ENCODE data around the gene MRC2.

MRC2 gene

DNA sequence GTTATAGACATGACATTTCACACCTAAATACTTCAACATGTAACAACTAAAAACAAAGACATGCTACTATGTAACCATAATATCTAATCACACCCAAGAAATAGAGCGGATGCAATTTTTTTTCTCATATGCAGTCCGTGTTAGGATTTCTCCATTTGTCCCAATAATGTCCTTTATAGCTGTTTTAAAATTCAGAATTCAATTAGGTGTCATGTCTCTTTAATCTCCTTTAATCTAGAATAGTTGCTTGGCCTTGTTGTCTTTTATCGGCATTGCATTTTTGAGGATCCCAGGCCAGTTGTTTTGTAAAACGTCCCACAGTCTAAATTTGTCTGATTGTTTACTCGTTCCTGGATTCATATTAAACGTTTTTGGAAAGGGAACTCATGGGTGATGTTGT is 14.5 kb downstream of the MRC2 start:
- DNase-seq = no peak

DNA sequence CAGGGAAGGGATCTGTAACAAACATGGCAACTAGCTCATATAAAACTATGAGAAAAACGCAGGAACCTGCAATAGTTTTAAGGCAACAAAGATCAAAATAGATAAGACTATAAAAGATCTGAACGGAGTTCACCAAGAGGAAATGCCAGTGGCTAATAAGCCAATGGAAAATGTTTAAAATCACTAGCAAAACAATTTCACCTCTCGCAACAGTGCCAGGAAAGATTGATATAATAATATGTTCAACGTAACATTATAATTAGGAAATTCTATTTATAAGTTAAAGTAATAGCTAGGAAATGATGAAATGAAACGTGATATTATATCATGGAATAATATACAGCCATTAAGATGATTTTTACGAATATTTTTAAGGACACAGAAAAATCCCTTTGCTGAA is 16.0 kb downstream of the MRC2 start:
- DNase-seq = no peak

DNA sequence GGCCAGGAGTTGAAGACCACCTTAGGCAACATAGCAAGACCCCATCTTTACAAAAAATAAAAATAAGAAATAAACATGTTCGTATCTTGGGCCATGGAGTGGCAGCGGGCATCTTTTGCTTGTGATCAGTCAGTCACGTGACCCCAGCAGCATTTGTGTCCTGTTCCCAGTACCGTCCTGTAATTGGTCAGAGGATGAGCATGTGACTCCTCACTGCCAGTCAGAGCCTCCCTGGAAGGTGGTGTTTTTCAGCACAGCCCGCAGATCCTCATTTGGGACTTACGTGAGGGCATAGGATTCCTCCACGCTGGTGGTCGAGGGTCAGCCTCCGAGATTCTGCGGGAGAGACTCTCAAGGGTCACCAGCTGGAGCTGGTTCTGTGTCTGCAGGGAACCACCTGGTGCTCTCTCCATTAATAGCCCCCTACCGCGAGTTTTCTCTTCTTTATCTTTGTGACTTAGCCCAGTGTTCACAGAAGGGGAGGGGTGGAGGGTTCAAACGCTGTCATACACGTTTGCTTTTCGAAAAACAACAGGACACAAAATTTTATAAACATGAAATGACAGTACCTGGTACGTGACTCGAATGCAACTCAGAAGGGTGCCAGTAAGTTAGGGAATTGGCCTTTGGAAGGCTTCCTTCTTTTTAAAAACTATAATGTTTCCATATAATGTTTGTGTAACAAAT is 17.2 kb downstream of the MRC2 start:
- DNase-seq = no peak

DNA sequence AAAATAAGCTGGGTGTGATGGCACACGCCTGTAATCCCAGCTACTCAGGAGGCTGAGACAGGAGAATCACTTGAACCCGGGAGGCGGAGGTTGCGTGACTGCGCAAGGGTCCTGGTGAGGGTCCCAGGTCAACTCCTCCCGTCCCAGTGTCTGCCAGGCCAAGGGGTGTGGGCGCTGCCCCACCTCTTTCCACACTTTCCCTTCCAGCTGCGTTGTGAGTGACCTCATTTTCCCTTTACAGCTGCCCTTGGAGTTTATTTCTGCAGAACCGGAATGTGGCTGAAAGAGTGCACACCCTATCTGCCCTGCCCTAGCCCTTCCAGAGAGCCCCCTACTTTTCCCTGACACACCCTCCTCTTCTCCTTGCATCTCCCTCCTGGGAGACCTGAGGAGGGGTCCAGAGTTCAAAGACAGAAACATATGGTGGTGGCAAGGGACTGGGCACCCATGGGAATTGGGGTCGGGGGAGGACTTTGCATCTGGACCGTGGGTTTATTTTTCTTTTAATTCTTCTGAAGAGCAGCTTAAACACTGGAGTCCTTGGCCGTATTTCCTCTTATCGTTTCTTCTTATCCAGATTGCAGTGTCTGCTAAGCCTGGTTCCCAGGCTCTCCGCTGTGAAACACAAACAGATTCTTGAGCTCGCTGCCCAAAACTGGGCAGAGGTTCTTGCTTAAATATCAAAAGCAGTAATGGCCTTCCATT is 20.9 kb downstream of the MRC2 start:
- DNase-seq = no peak

DNA sequence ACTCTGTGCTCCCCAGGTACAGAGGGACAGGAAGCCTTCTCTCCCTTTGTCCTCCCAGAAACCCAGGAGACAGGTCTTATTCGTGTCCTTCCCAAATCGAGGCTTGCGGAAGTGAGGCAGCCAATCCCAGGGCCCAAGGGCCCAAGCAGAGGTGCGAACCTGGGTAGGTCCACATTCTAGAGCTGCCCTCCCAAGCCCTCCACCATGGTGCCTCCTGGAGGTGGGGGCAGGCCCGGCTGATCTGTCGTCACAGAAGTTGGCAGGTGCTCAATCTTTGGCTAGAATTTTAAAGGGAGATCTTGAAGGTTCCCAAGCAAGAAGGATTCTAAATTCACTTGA is 21.5 kb downstream of the MRC2 start:
- DNase-seq = no peak

DNA sequence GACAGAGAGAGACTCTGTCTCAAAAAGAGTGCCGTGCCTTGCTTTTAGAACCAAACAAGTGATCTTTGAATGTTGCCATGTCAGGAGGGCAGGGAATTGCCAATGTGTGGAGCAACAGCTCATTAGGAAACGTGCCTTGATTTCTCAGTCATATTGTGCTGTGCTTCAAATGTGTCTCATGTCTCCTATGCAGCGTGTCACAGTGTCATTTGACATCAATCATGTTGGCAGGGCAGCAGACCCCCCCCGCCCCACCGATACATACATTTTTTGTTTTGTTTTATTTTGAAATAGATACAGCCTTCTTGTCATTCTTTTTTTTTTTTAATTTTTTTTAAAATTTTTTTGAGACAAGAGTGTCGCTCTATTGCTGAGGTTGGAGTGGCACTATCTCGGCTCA is 22.1 kb downstream of the MRC2 start:
- no peak for DNase-seq

DNA sequence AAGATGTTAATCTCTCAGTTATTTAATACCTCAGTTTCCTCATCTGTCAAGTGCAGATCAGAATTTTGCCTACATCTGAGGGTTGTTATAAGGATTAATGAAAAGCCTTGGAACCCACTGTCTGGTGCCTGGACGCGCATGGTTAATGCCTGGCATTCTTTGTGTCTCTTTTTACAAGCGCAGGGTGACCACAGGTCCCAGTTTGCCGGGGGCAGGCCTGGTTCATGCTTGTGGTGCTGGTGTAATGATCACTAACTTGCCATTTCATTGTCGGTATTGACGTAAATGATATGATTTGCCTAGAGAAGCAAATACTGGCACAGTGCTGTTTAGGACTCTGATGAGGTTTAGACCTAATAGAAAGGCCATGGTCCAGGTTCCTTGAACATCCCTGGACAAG is 23.1 kb downstream of the MRC2 start:
- DNase-seq = no peak

DNA sequence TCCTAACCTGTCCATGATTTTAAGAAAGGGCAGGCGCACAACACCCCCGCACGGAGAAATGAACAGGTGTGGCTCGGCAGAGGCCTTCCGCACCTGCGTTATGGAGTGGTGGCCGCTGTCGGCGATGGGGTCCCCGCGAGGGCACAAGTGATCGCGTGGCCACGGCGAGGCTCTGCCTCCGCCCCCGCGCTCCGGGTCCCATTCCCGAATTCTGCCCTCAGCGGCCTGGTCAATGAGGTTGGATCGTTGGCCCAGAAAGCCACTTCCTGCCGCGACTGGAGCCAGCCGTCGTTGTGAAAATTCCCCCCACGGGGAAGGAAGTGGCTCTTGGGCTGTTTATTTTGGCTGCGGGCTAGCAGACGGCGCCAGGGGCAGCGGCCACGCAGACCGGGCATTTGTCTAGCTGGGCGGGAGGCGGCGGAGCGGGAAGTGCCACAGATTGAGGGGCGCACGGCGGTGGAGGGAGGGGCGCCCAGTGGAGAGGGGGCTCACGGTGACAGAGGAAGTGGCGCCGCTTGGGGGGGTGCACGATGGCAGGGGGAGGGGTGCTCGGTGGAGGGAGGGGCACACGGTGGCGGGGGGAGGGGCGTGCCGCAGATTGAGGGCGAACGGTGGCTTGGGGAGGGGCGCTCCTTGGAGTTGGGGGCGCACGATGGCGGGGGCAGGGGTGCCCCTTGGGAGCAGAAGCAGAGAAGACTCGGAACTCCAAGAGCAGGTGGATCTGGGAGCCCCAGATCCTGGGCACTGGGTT is 25.0 kb downstream of the MRC2 start:
- DNase-seq = peak; percentile 77

DNA sequence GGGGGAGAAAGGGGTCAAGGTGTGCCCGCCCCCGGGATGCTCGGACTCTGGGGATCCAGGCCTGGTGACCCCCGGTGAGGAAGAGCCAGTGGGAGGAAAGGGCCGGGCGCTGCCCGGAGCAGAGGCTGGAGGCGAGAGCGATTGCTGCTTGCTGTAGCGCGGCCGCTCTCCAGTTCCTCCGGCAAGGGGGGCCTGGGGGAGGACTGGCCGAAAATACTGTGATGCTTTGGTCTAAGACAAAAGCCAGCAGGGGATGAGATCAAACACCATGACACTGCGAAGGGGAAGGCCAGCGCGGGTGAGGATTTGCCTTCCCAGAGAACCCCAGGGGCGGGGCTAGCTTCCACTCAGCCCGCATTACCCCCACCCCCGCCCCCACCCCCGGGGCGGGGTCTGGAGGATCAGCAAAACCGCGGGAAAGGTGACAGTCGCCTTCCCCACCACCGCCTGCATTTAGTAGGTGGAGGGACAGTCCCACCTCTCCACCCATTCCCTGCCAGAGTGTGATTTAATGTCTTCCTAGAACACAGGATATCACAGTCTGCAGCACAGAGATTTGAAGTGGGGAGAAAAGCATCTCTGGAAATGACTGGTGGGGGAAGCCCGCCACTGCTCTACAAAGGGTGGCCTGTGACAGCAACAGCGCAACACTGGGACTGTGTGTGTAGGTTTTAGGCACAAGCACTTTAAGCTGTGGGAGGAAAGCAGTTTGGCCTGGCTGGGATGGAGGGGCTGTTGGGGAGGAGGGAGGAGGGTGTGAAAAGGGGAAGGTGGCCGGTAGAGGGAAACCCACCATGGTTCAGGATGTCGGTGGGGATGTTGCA is 25.7 kb downstream of the MRC2 start:
- DNase-seq = peak; percentile 85

DNA sequence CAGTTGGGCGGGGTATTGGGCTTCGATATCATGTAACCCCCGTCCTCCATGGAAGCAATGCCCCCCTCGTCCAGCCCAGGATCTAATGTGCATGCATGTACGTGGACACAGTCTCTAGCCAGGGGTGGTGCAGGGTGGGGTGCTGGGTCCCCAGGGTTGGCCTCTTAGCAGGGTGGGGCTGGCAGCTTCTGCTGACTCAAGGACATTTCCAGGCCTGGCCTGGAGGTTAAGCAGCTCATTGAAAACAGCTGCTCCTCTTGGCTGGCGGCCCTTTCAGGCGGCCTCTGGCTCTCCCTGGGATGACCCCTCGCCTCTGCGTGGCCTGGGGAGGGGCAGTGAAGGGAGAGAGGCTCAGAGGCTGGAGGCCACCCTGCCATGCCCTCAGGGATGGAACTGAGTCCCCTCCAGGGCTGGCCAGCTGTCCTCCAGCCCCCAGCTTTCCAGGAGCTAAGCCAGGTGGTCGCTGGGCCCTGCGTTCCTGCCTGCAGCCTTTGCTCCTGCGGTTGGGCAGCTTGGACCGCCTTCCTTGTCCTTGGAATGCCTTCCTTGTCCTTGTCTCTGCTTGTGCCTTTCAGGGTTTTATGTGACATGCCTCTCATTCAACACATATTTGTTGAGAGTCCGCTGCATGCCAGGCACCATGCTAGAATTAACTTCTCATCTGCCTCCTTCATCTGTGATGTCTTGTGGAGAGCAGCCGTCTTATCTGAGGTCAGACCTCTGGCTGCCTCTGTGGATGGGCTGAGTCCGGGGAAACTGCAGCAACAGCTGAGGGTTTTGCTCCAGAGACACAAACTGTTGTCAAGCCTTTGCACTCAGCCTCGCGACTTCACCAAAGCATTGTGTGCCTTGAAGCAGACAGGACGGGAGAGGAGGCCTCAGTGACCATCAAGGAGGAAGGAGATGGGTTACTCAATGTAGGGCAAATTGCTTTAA is 26.6 kb downstream of the MRC2 start:
- DNase-seq = peak; percentile 11

DNA sequence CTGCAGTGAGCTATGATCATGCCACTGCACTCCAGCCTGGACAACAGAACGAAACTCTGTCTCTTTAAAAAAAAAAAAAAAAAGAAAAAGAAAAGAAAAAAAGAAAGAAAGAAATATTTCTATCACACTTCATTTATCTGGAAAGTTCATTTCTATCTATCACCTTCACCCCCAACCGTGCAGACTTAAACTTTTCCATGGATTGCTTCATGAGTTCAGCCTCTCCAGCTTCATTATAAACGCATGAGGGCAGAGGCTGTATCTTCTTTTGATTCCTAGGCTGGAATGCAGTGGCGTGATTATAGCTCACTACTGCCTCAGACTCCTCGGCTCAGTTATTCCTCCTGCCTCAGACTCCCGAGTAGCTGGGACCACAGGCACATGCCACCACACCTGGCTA is 28.2 kb downstream of the MRC2 start:
- DNase-seq = no peak

DNA sequence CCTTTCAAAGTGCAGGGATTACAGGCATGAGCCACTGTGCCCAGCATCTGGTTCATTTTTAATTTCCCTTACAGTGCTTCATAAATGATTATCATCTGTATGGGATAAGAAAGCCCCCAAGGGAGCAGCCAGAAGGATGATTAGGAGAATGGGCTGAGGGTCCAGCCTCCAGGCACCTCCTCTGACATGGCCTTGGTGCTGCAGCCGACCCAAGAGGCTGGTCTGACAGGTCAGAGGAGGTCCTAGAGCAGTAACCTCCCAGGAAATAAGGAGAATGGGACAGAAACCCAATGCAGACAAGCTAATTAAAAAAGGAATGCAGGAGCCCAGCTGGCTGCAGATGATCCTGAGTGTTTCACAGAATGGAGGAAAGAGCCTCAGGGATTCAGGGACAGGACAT is 29.0 kb downstream of the MRC2 start:
- no peak for DNase-seq

DNA sequence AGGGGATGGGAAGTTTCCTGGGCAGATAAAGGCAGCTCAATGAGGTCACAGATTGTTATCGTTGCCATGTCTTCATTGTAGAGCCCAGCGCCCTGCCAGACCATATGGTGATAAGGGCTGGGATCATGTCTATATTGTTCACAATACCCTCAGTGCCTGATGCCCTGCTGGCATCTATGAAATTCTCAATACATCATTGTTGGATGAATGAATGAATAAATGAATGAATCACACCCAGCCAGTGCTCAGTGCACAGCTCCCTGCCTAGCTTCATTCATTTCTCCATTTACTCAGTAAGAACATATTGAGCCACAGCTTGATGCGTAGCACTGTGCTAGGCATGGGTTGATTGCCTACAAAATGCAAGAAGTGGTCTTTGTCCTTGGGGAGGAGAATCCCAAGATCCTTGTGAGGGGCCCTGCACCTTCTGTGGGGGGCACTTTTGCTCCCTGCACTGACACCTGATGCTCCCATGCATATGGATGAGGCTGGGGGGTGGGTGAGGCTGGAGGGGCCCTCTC is 29.7 kb downstream of the MRC2 start:
- DNase-seq = no peak

DNA sequence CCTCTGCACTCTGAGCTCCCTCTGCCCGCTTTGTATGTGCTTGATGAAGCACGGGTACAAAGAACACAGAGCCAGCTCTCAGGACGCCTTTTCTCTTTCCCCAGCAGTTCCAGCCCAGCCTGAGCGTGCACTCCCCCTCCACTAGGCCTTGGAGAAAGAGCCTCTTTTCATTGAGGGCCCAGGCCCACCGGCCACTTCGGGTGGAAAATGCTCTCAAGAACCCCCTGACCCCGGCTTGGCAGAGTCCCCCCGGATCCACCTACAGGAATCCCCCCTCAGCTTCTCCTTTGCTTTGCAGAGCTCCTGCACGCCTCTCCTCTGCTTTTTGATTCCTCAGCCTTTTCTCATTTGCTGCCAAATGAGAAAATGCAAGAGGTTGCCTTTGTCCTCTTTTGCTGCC is 30.2 kb downstream of the MRC2 start:
- no peak for DNase-seq

DNA sequence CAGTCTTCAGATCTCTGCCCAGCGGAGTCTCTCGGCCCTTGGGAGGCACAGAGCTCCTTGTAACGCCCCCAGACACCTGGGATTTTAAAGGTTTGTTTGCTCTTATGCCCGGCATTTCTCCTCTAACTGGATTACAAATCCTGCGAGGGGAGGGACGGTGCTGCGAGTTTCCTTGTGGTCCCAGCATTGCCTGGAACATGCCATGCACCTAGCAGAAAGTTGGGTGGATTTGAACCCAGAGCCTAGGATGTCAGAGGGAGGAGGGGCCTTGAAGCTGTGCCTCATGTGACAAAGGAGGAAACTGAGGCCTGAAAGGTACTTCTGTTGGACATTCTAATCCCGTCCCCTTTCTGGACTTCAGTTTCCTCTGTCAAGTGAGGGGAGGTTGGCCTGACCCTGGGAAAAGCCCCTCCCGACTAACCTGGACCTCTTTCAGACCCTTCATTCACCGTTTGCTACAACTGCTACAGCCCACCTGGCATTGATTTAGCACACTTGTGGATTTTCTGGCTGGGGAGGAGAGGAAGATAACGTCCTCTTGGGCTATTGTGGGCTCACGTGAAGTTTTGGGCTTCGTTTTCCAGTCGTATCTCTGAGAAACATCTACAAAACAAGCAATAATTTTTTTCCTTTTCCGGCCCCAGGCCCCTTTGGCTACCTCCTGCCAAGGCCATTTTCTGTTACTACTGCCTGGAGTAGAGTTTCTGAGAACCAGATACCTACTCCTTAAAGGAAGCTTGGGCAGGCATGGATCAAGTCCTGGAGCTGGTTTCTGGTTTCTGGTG is 30.9 kb downstream of the MRC2 start:
- DNase-seq = no peak

DNA sequence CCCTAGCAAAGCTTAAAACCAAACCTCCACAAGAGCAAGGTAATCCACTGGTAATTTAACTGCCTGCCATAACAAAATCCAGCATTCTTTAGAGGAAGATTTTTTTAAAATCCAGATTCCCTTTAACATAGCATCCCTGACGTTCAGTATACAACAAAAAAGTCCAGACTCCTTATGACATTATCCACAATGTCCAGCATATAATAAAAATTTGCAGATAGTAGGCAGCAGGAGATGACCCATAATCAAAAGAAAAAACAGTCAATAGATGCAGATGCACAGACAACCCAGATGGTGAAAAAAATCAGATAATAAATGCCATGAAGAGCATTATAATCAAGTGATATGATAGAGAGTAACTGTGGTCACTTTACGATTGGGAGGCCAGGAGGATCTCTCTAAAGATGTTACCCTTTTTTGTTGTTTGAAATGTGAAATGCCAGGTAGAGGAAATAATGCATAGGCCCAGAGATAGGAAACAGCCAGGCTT is 33.2 kb downstream of the MRC2 start:
- DNase-seq = no peak

DNA sequence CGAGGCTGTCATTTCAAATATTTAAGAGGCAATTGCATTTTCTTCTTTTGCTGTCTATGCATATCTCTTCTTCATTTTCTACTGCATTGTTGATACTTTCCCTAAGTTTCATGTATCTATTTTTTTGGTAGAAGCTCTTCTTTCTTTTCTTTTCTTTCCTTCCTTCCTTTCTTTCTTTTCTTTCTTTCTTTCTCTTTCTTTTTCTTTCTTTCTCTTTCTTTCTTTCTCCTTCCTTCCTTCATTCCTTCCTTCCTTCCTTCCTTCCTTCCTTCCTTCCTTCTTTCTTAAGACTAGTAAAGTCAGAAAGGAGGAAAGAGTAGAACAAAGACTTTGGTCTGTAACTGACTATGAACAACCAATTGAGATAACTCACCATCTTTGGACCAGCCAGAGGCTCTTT is 33.9 kb downstream of the MRC2 start:
- DNase-seq = no peak

DNA sequence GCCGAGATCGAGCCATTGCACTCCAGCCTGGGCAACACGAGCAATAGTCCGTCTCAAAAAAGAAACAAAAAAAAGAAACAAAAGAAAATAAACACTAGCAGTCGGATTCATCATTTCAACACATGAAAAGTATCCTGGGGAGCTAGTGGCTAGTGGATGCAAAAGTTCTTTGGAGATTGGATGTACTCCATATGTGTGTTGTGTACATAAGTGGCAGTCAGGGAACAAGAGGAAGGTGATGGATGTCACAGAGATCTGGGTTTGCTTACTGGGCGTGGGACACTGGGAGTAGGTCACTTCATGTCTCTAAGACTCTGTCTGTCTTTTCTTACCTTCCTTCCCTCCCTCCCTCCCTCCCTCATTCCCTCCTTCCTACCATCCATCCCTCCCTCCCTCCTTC is 35.4 kb downstream of the MRC2 start:
- no peak for DNase-seq

DNA sequence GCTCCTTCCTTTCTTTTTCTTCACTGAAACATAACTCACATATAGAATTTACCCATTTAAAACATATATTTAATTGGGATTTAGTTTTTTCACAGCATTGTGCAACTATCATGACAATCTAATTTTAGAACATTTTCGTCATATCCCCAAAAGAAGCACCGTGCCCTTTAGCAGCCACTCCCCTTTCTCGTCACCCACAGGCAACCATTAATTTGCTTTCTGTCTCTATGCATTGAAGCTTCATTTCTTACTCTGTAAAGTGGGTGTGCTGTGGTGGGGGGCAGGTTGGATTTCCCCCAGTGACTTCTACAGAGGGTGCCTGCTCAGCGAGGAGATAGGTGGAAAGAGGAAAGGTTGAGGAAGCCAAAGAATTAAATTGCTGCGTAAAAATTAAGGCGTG is 35.8 kb downstream of the MRC2 start:
- no peak for DNase-seq

DNA sequence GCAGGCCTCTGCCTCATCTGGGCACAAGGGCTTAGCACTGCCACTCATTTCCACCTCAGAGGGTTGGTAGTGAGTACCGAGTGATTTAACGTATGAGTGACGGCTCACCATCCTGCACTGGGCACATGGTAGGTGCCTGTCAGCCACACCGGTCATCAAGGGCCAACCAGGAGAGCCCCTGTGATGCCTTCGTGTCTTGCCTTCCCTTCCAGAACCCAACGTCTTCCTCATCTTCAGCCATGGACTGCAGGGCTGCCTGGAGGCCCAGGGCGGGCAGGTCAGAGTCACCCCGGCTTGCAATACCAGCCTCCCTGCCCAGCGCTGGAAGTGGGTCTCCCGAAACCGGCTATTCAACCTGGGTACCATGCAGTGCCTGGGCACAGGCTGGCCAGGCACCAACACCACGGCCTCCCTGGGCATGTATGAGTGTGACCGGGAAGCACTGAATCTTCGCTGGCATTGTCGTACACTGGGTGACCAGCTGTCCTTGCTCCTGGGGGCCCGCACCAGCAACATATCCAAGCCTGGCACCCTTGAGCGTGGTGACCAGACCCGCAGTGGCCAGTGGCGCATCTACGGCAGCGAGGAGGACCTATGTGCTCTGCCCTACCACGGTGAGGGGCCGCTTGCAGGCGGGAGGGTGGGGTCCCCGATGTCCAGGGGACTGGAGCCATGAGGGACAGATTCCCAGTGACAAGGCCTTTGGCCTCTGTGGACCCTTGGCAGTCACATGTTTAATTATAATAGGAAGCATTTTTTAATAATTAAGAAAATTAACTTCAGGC is 37.1 kb downstream of the MRC2 start:
- no peak for DNase-seq

All from DMS53 (cell line).